Muscle of leg (tissue), 11 donors: ENCODE measurements around the gene UBE2J1. TPM values are rescaled to one million over a fixed set of nuclear protein-coding genes. Genes with fewer than 3 reads are reported as not detected.
A peak's percentile ranks its signal among the peaks of the same experiment; 100 is the strongest.
"Not testable (repeated sequence)": the region's sequence is repeated elsewhere in the genome, so short reads cannot be mapped to it uniquely, and the experiment has no call there.

Experiments used
- DNase-seq: peaks from one replicate; pipeline ENCODE4 v3.0.0; 2013
- H3K27ac ChIP-seq: one replicate; pipeline ENCODE4 v1.5.1; 2013; ENCODE audit warnings: mild to moderate bottlenecking, low read length, control low read depth
- H3K27me3 ChIP-seq: one replicate; pipeline ENCODE4 v1.6.1; 2013; ENCODE audit warnings: low read length; ENCODE audit not compliant: control insufficient read depth, insufficient read depth
- H3K36me3 ChIP-seq: one replicate; pipeline ENCODE4 v1.6.1; 2013; ENCODE audit warnings: low read length; ENCODE audit not compliant: control insufficient read depth, insufficient read depth
- H3K4me1 ChIP-seq: one replicate; pipeline ENCODE4 v1.6.1; 2013; ENCODE audit warnings: low read length; ENCODE audit not compliant: control insufficient read depth, insufficient read depth
- H3K4me3 ChIP-seq: one replicate; pipeline ENCODE4 v1.5.1; 2013; ENCODE audit warnings: low read length, control low read depth
- H3K9me3 ChIP-seq: replicated peaks from 2 replicates; pipeline ENCODE4 v1.6.1; 2013; ENCODE audit warnings: low read depth, low read length; ENCODE audit not compliant: control insufficient read depth
- WGBS: methylation state at CpG from one replicate; pipeline ENCODE4 v1.1.5; 2013; ENCODE audit warnings: missing lambda C conversion rate; ENCODE audit not compliant: insufficient coverage; 5-methylcytosine and 5-hydroxymethylcytosine counted together
- polyA plus RNA-seq, 8 donors: library from polyadenylated mRNA; unstranded; fragments of 120-200 nt; gene quantifications; one replicate each; pipeline versions ENCODE4 v1.2.1 to v1.2.3, GENCODE V29; 2013; ENCODE audit warnings: inconsistent platforms in 1 of 8, low replicate concordance in 1 of 8; ENCODE audit not compliant: insufficient read length in 8 of 8, insufficient read depth in 1 of 8
- total RNA-seq: library from RNA; stranded (reverse); fragments of 120-200 nt; gene quantifications from one replicate; pipeline ENCODE4 v1.2.4, GENCODE V29; 2013

UBE2J1 gene
- total and polyA plus RNA-seq, 9 donors: 28.3 to 45.9 (median 36.2) TPM

- H3K27ac ChIP-seq: no peak overlapping the region
- H3K36me3 ChIP-seq: peaks cover 3% of the 10 kb centered on the region
- peak; percentile 32 for DNase-seq
- 40% methylated on average over 7 of the region's 11 CpGs for WGBS
- H3K27me3 ChIP-seq: no peaks in the 10 kb centered on the region
- no peaks in the 10 kb centered on the region for H3K9me3 ChIP-seq
- peaks cover 32% of the 10 kb centered on the region for H3K4me1 ChIP-seq
- no peak overlapping the region for H3K4me3 ChIP-seq
Observed at GRCh38 chr6:89310929-89311328, 41.6 kb downstream of the UBE2J1 start.

GRCh38 chr6:89308525-89309395 is 43.8 kb downstream of the UBE2J1 start:
- no peak overlapping the region for H3K27ac ChIP-seq
- no peak for DNase-seq
- H3K4me3 ChIP-seq: no peak overlapping the region
- 81% methylated on average over 5 of the region's 9 CpGs for WGBS
- peaks cover 28% of the 10 kb centered on the region for H3K4me1 ChIP-seq
- no peaks in the 10 kb centered on the region for H3K9me3 ChIP-seq
- H3K27me3 ChIP-seq: no peaks in the 10 kb centered on the region
- no peaks in the 10 kb centered on the region for H3K36me3 ChIP-seq

GRCh38 chr6:89304517-89304916 is 48.0 kb downstream of the UBE2J1 start:
- not testable (repeated sequence) for H3K4me1 ChIP-seq, H3K27me3 ChIP-seq, H3K27ac ChIP-seq, DNase-seq, H3K9me3 ChIP-seq, H3K4me3 ChIP-seq, H3K36me3 ChIP-seq
- WGBS: no CpG with 5 or more reads among the region's 3 CpGs

- H3K4me3 ChIP-seq: no peak overlapping the region
- no peak for DNase-seq
- no peaks in the 10 kb centered on the region for H3K27me3 ChIP-seq
- no peaks in the 10 kb centered on the region for H3K36me3 ChIP-seq
- WGBS: 87% methylated on average over 6 of the region's 10 CpGs
- H3K9me3 ChIP-seq: no peaks in the 10 kb centered on the region
- H3K4me1 ChIP-seq: peaks cover 21% of the 10 kb centered on the region
- no peak overlapping the region for H3K27ac ChIP-seq
Observed at GRCh38 chr6:89302936-89303335, 49.6 kb downstream of the UBE2J1 start.

- Histone ChIP-seq H3K27ac (no peak overlapping the region), H3K4me1 (peaks cover 26% of the 10 kb centered on the region), H3K36me3 (no peaks in the 10 kb centered on the region), H3K27me3 (no peaks in the 10 kb centered on the region), H3K9me3 (no peaks in the 10 kb centered on the region), H3K4me3 (no peak overlapping the region)
- no peak for DNase-seq
- WGBS: 92% methylated on average over 21 of the region's 22 CpGs
Observed at GRCh38 chr6:89302195-89302770, 50.2 kb downstream of the UBE2J1 start.

GRCh38 chr6:89301586-89302194 is 50.8 kb downstream of the UBE2J1 start:
- Histone ChIP-seq H3K4me1 (peaks cover 31% of the 10 kb centered on the region), H3K27ac (no peak overlapping the region), H3K4me3 (no peak overlapping the region), H3K9me3 (no peaks in the 10 kb centered on the region), H3K36me3 (no peaks in the 10 kb centered on the region), H3K27me3 (no peaks in the 10 kb centered on the region)
- 91% methylated on average over 23 of the region's 25 CpGs for WGBS
- no peak for DNase-seq

GRCh38 chr6:89299466-89299850 is 53.1 kb downstream of the UBE2J1 start:
- Histone ChIP-seq H3K36me3 (no peaks in the 10 kb centered on the region), H3K4me1 (peaks cover 34% of the 10 kb centered on the region), H3K27ac (peak overlapping the region; percentile 96), H3K27me3 (no peaks in the 10 kb centered on the region), H3K4me3 (no peak overlapping the region), H3K9me3 (no peaks in the 10 kb centered on the region)
- peak; percentile 22 for DNase-seq
- 83% methylated on average over 1 of the region's 7 CpGs for WGBS

GRCh38 chr6:89298680-89299465 is 53.6 kb downstream of the UBE2J1 start:
- peak; percentile 80 for DNase-seq
- Histone ChIP-seq H3K9me3 (no peaks in the 10 kb centered on the region), H3K27ac (peak overlapping the region; percentile 96), H3K4me1 (peaks cover 34% of the 10 kb centered on the region), H3K4me3 (no peak overlapping the region), H3K27me3 (no peaks in the 10 kb centered on the region), H3K36me3 (no peaks in the 10 kb centered on the region)
- WGBS: 50% methylated on average over 1 of the region's 4 CpGs

- H3K4me3 ChIP-seq: no peak overlapping the region
- peak; percentile 96 for DNase-seq
- H3K27me3 ChIP-seq: no peaks in the 10 kb centered on the region
- H3K27ac ChIP-seq: peak overlapping the region; percentile 96
- H3K36me3 ChIP-seq: no peaks in the 10 kb centered on the region
- H3K4me1 ChIP-seq: peaks cover 34% of the 10 kb centered on the region
- H3K9me3 ChIP-seq: no peaks in the 10 kb centered on the region
- no CpG with 5 or more reads among the region's 12 CpGs for WGBS
Observed at GRCh38 chr6:89297695-89298351, 54.7 kb downstream of the UBE2J1 start.
